ENCODE measurements around the gene NR2F6. TPM values are rescaled to one million over a fixed set of nuclear protein-coding genes. Genes with fewer than 3 reads are reported as not detected.

NR2F6 gene
- total RNA-seq, 4 donors from 2014 or later: 64.9 to 95.8 (median 72.0) TPM

GRCh38 chr19:17246681-17247425, 1.1 kb upstream of the NR2F6 start:
- Histone ChIP-seq H3K27me3 (no peaks in the 10 kb centered on the region), H3K4me1 (peaks cover 21 to 26% of the 10 kb centered on the region in 2 donors), H3K36me3 (no peaks in the 10 kb centered on the region), H3K9me3 (no peaks in the 10 kb centered on the region), H3K27ac (peak overlapping the region; percentile 75 to 93 (median 87)), H3K4me3 (peak overlapping the region; percentile 54 to 78 (median 69))
- ATAC-seq (peak in 1 of 2 donors; percentile 1), DNase-seq (no peak)
- in situ Hi-C loops (cut with MboI; ENCODE audit: low sequenced_read_pairs in 4 of 4): no loop called here
- TF ChIP-seq, protein P1, sequence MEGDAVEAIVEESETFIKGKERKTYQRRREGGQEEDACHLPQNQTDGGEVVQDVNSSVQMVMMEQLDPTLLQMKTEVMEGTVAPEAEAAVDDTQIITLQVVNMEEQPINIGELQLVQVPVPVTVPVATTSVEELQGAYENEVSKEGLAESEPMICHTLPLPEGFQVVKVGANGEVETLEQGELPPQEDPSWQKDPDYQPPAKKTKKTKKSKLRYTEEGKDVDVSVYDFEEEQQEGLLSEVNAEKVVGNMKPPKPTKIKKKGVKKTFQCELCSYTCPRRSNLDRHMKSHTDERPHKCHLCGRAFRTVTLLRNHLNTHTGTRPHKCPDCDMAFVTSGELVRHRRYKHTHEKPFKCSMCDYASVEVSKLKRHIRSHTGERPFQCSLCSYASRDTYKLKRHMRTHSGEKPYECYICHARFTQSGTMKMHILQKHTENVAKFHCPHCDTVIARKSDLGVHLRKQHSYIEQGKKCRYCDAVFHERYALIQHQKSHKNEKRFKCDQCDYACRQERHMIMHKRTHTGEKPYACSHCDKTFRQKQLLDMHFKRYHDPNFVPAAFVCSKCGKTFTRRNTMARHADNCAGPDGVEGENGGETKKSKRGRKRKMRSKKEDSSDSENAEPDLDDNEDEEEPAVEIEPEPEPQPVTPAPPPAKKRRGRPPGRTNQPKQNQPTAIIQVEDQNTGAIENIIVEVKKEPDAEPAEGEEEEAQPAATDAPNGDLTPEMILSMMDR (IDR thresholded peaks at IDR 0.05 in 4 of 5, conservative IDR thresholded peaks at IDR 0.05 in 1 of 5): no peak
- TF ChIP-seq POLR2A (IDR thresholded peaks at IDR 0.05): no peak
- intact Hi-C loops (cut with DNase I; ENCODE audit: low total_unique reads): loop anchor here (1.0 kb wide), 3 partner anchors 20 to 308 kb away; partner anchors contain the start of genes BABAM1, COLGALT1 and OCEL1

GRCh38 chr19:17244618-17245534, 843 bp downstream of the NR2F6 start:
- intact Hi-C loops (cut with DNase I; ENCODE audit: low total_unique reads): no loop called here

GRCh38 chr19:17243830-17244617, 1.7 kb downstream of the NR2F6 start:
- intact Hi-C loops (cut with DNase I; ENCODE audit: low total_unique reads): no loop called here
- ATAC-seq: peak; percentile 26 to 31
- peaks cover 28 to 39% of the 10 kb centered on the region in 2 donors for H3K4me1 ChIP-seq
- H3K27me3 ChIP-seq: no peaks in the 10 kb centered on the region
- no peaks in the 10 kb centered on the region for H3K9me3 ChIP-seq
- H3K27ac ChIP-seq: peak overlapping the region; percentile 85 to 91 (median 90)
- H3K4me3 ChIP-seq: peak overlapping the region; percentile 63 to 85 (median 73)
- no peaks in the 10 kb centered on the region for H3K36me3 ChIP-seq
- TF ChIP-seq POLR2A (IDR thresholded peaks at IDR 0.05): no peak
- TF ChIP-seq, protein P1 (IDR thresholded peaks at IDR 0.05 in 4 of 5, conservative IDR thresholded peaks at IDR 0.05 in 1 of 5): no peak
- DNase-seq: peak in 1 of 2 donors; percentile 70
- in situ Hi-C loops (cut with MboI; ENCODE audit: low sequenced_read_pairs in 4 of 4): no loop called here

More at GRCh38 chr19:17244618-17245534, 843 bp downstream of the NR2F6 start:
- in situ Hi-C loops (cut with MboI; ENCODE audit: low sequenced_read_pairs in 4 of 4): no loop called here
- Histone ChIP-seq H3K4me1 (peaks cover 28 to 39% of the 10 kb centered on the region in 2 donors), H3K36me3 (no peaks in the 10 kb centered on the region), H3K27me3 (no peaks in the 10 kb centered on the region), H3K27ac (peak overlapping the region; percentile 85 to 91 (median 90)), H3K4me3 (peak overlapping the region; percentile 63 to 85 (median 73)), H3K9me3 (no peaks in the 10 kb centered on the region)
- DNase-seq: no peak
- peak; percentile 14 to 15 for ATAC-seq
- TF ChIP-seq, protein P1 (IDR thresholded peaks at IDR 0.05 in 4 of 5, conservative IDR thresholded peaks at IDR 0.05 in 1 of 5): no peak
- TF ChIP-seq POLR2A (IDR thresholded peaks at IDR 0.05): no peak

GRCh38 chr19:17243211-17243829, 2.4 kb downstream of the NR2F6 start:
- ATAC-seq (no peak), DNase-seq (no peak)
- intact Hi-C loops (cut with DNase I; ENCODE audit: low total_unique reads) (no loop called here), in situ Hi-C loops (cut with MboI; ENCODE audit: low sequenced_read_pairs in 4 of 4) (no loop called here)
- H3K36me3 ChIP-seq: peaks cover 0 to 3% of the 10 kb centered on the region in 2 donors
- peak overlapping the region; percentile 85 to 91 (median 90) for H3K27ac ChIP-seq
- TF ChIP-seq POLR2A (IDR thresholded peaks at IDR 0.05): no peak
- TF ChIP-seq, protein P1 (IDR thresholded peaks at IDR 0.05 in 4 of 5, conservative IDR thresholded peaks at IDR 0.05 in 1 of 5): no peak
- H3K27me3 ChIP-seq: no peaks in the 10 kb centered on the region
- H3K9me3 ChIP-seq: no peaks in the 10 kb centered on the region
- H3K4me3 ChIP-seq: peak overlapping the region; percentile 63 to 85 (median 73)
- peaks cover 28 to 39% of the 10 kb centered on the region in 2 donors for H3K4me1 ChIP-seq

Measured in gastrocnemius medialis (tissue), 4 donors.